IMR-90 (cell line): Measurements from ENCODE around the gene IL36RN. TPM values are rescaled to one million over a fixed set of nuclear protein-coding genes. Genes with fewer than 3 reads are reported as not detected.

Experiments
- ATAC-seq: fragments of 200-7000 bp; cut with Tn5 transposase; 2 replicates; pipeline ENCODE4 v1.9.1; 2020; ENCODE audit warnings: low read depth, mild to moderate bottlenecking, moderate library complexity
- BruUV-seq: library from RNA; stranded (reverse); fragments of 400-500 nt; replicated peaks from 2 replicates; lab custom pipeline; 2021; lab: Mats Ljungman, UMichigan
- CTCF ChIA-PET: fragments of 300-600 bp; formaldehyde crosslinking; extraction: SDS; loops from one replicate; lab custom pipeline; 2021; ENCODE audit warnings: antibody characterized with exemption; lab: Yijun Ruan, JAX
- POLR2A ChIA-PET: fragments of 300-600 bp; sonication (Branson Sonifier 250); formaldehyde crosslinking; loops from one replicate; lab custom pipeline; 2022; ENCODE audit warnings: antibody characterized with exemption; ENCODE audit not compliant: unreplicated experiment; lab: Charles Lee
- DNase-seq: peaks from one replicate; pipeline ENCODE4 v3.0.0; 2013
- H2AFZ ChIP-seq: replicated peaks from 2 replicates; pipeline ENCODE3; 2013; ENCODE audit warnings: low read length, mild to moderate bottlenecking; ENCODE audit not compliant: poor library complexity
- H2AK5ac ChIP-seq: 2 replicates; pipeline ENCODE4 v1.6.1; 2013; ENCODE audit warnings: low read depth, low read length, inconsistent platforms
- H2AK9ac ChIP-seq: replicated peaks from 2 replicates; pipeline ENCODE3; 2013; ENCODE audit warnings: mild to moderate bottlenecking, low read depth, low read length, moderate library complexity; ENCODE audit not compliant: poor library complexity
- H2BK120ac ChIP-seq: 2 replicates; pipeline ENCODE4 v1.6.1; 2013; ENCODE audit warnings: low read depth, low read length, inconsistent platforms
- H2BK15ac ChIP-seq: 3 replicates; pipeline ENCODE4 v1.6.1; 2013; ENCODE audit warnings: low read depth, low read length, inconsistent platforms
- H2BK20ac ChIP-seq: 2 replicates; pipeline ENCODE4 v1.6.1; 2013; ENCODE audit warnings: low read depth, mild to moderate bottlenecking, inconsistent platforms, low read length, moderate library complexity
- H2BK5ac ChIP-seq: 2 replicates; pipeline ENCODE4 v1.6.1; 2013; ENCODE audit warnings: mild to moderate bottlenecking, low read depth, low read length, inconsistent platforms; ENCODE audit not compliant: poor library complexity, severe bottlenecking
- H3K14ac ChIP-seq: replicated peaks from 2 replicates; pipeline ENCODE4 v1.6.1; 2013; ENCODE audit warnings: low read depth, low read length, inconsistent platforms
- H3K18ac ChIP-seq: 2 replicates; pipeline ENCODE4 v1.6.1; 2013; ENCODE audit warnings: low read depth, low read length, control low read depth
- H3K23ac ChIP-seq: 2 replicates; pipeline ENCODE4 v1.6.1; 2013; ENCODE audit warnings: low read depth, low read length, inconsistent platforms
- H3K27ac ChIP-seq: 2 replicates; pipeline ENCODE4 v1.5.1; 2013; ENCODE audit warnings: mild to moderate bottlenecking, control low read depth, low read length; ENCODE audit not compliant: insufficient read depth
- H3K27me3 ChIP-seq: 2 replicates; pipeline ENCODE4 v1.6.1; 2013; ENCODE audit warnings: low read length; ENCODE audit not compliant: control insufficient read depth, insufficient read depth
- H3K36me3 ChIP-seq: 2 replicates; pipeline ENCODE4 v1.6.1; 2013; ENCODE audit warnings: low read length, mixed read lengths; ENCODE audit not compliant: control insufficient read depth, insufficient read depth
- H3K4ac ChIP-seq: 2 replicates; pipeline ENCODE4 v1.6.1; 2013; ENCODE audit warnings: low read depth, low read length, inconsistent platforms
- H3K4me1 ChIP-seq: 2 replicates; pipeline ENCODE4 v1.6.1; 2013; ENCODE audit warnings: low read length, mixed read lengths; ENCODE audit not compliant: control insufficient read depth, insufficient read depth
- H3K4me2 ChIP-seq: 2 replicates; pipeline ENCODE4 v1.6.1; 2013; ENCODE audit warnings: low read depth, mild to moderate bottlenecking, control low read depth, low read length, moderate library complexity
- H3K4me3 ChIP-seq: 2 replicates; pipeline ENCODE4 v1.5.1; 2013; ENCODE audit warnings: low read depth, mild to moderate bottlenecking, control low read depth, low read length, moderate library complexity; ENCODE audit not compliant: insufficient read depth
- H3K56ac ChIP-seq: 2 replicates; pipeline ENCODE4 v1.6.1; 2013; ENCODE audit warnings: low read length, inconsistent platforms; ENCODE audit not compliant: insufficient read depth; ENCODE audit errors: extremely low read depth
- H3K79me1 ChIP-seq, 2 experiments: 2 replicates each; pipeline ENCODE4 v1.6.1; 2013; ENCODE audit warnings: low read length in 2 of 2, inconsistent platforms in 1 of 2, low read depth in 1 of 2
- H3K9ac ChIP-seq: 2 replicates; pipeline ENCODE4 v1.6.1; 2013; ENCODE audit warnings: low read depth, low read length, control low read depth
- H3K9me1 ChIP-seq: 2 replicates; pipeline ENCODE4 v1.6.1; 2013; ENCODE audit warnings: low read length, inconsistent platforms; ENCODE audit not compliant: insufficient read depth
- H3K9me3 ChIP-seq: 2 replicates; pipeline ENCODE4 v1.6.1; 2013; ENCODE audit warnings: low read length; ENCODE audit not compliant: control insufficient read depth, insufficient read depth
- H4K20me1 ChIP-seq: 2 replicates; pipeline ENCODE4 v1.6.1; 2013; ENCODE audit warnings: low read length, inconsistent platforms; ENCODE audit not compliant: insufficient read depth
- H4K5ac ChIP-seq: 2 replicates; pipeline ENCODE4 v1.6.1; 2013; ENCODE audit warnings: mild to moderate bottlenecking, low read depth, low read length, control low read depth
- H4K8ac ChIP-seq, 2 experiments: 2 replicates each; pipeline ENCODE4 v1.6.1; 2013; ENCODE audit warnings: low read depth in 2 of 2, low read length in 2 of 2, control low read depth in 1 of 2, inconsistent platforms in 1 of 2
- H4K91ac ChIP-seq: 2 replicates; pipeline ENCODE4 v1.6.1; 2013; ENCODE audit warnings: low read depth, low read length, inconsistent platforms; ENCODE audit not compliant: insufficient read depth
- BHLHE40 ChIP-seq: fragments of 150-350 bp; IDR thresholded peaks from 2 replicates; pipeline ENCODE4 v1.6.1; 2016; ENCODE audit warnings: mild to moderate bottlenecking, low read depth, low read length
- CEBPB ChIP-seq: IDR thresholded peaks from 2 replicates; pipeline ENCODE4 v1.6.1; 2012; ENCODE audit warnings: low read depth, low read length, improper control_type of control experiment
- CHD1 ChIP-seq: IDR thresholded peaks from 2 replicates; pipeline ENCODE4 v1.6.1; 2012; ENCODE audit warnings: low read depth, low read length, improper control_type of control experiment
- FOS ChIP-seq: fragments of 150-350 bp; IDR thresholded peaks from 2 replicates; pipeline ENCODE4 v1.6.1; 2016; ENCODE audit warnings: low read depth, low read length
- MAFK ChIP-seq: IDR thresholded peaks from 2 replicates; pipeline ENCODE4 v1.6.1; 2012; ENCODE audit warnings: low read depth, low read length, improper control_type of control experiment
- MAZ ChIP-seq: IDR thresholded peaks from 2 replicates; pipeline ENCODE4 v1.6.1; 2012; ENCODE audit warnings: low read depth, mild to moderate bottlenecking, low read length, improper control_type of control experiment, moderate library complexity, borderline replicate concordance
- MXI1 ChIP-seq: IDR thresholded peaks from 2 replicates; pipeline ENCODE4 v1.6.1; 2012; ENCODE audit warnings: low read depth, mild to moderate bottlenecking, low read length, moderate library complexity, borderline replicate concordance
- NFE2L2 ChIP-seq: fragments of 150-350 bp; IDR thresholded peaks from 2 replicates; pipeline ENCODE4 v1.6.1; 2016; ENCODE audit warnings: low read depth, mild to moderate bottlenecking, low read length
- POLR2A ChIP-seq: IDR thresholded peaks from 2 replicates; pipeline ENCODE4 v1.6.1; 2012; ENCODE audit warnings: mild to moderate bottlenecking, low read depth, low read length
- RAD21 ChIP-seq: IDR thresholded peaks from 2 replicates; pipeline ENCODE4 v1.6.1; 2012; ENCODE audit warnings: low read length, improper control_type of control experiment
- RCOR1 ChIP-seq: IDR thresholded peaks from 2 replicates; pipeline ENCODE4 v1.6.1; 2012; ENCODE audit warnings: mild to moderate bottlenecking, low read length, improper control_type of control experiment; ENCODE audit not compliant: insufficient replicate concordance
- RFX5 ChIP-seq: IDR thresholded peaks from 2 replicates; pipeline ENCODE4 v1.8.0; 2012; ENCODE audit warnings: low read depth, mild to moderate bottlenecking, low read length, moderate library complexity
- SMC3 ChIP-seq: fragments of 150-350 bp; IDR thresholded peaks from 2 replicates; pipeline ENCODE4 v1.6.1; 2016; ENCODE audit warnings: low read depth, mild to moderate bottlenecking, antibody characterized with exemption, low read length, moderate library complexity
- WGBS, 2 experiments: methylation state at CpG; one replicate each; pipeline versions ENCODE4 v1.1.5 to v1.1.7; 2013; ENCODE audit warnings: missing lambda C conversion rate in 2 of 2; ENCODE audit not compliant: insufficient read length in 1 of 2; ENCODE audit errors: extremely low coverage in 2 of 2; 5-methylcytosine and 5-hydroxymethylcytosine counted together
- dilution Hi-C: fragments of 300-500 bp; cut with HindIII; formaldehyde crosslinking; loops from one replicate; pipeline ENCODE4 v1.14.3; 2018; ENCODE audit warnings: low sequenced_read_pairs; ENCODE audit not compliant: unreplicated experiment
- in situ Hi-C: fragments of 300-500 bp; cut with MboI; formaldehyde crosslinking; loops from 3 replicates; pipeline ENCODE4 v1.14.3; 2019; ENCODE audit warnings: low sequenced_read_pairs, inconsistent platforms, mixed read lengths
- intact Hi-C: fragments of 100-400 bp; cut with micrococcal nuclease; formaldehyde crosslinking; loops from 2 replicates; pipeline ENCODE4 v1.10.0; 2022
- polyA plus RNA-seq, 3 experiments: library from polyadenylated mRNA; depleted of rRNA; stranded (reverse); fragments of >200 nt; gene quantifications; 2 replicates each; pipeline ENCODE4 v1.2.3, GENCODE V29; 2012; ENCODE audit warnings: low replicate concordance in 1 of 3
- total RNA-seq: library from RNA; depleted of rRNA; stranded (reverse); fragments of >200 nt; gene quantifications from 2 replicates; pipeline ENCODE4 v1.2.3, GENCODE V29; 2012
- TF ChIP-seq, protein P1 (sequence below): fragments of 150-350 bp; IDR thresholded peaks from 2 replicates; pipeline ENCODE4 v1.6.1; 2016; ENCODE audit warnings: low read depth, mild to moderate bottlenecking, low read length, moderate library complexity, borderline replicate concordance
- TF ChIP-seq, protein P2 (sequence below): fragments of 150-350 bp; IDR thresholded peaks from 2 replicates; pipeline ENCODE4 v1.6.1; 2017; ENCODE audit warnings: mild to moderate bottlenecking, antibody characterized with exemption, low read length, low read depth
- TF ChIP-seq, protein P3 (sequence below): conservative IDR thresholded peaks from 2 replicates; pipeline ENCODE4 v1.5.1; 2012; ENCODE audit warnings: mild to moderate bottlenecking, low read depth, low read length, improper control_type of control experiment

Gene IL36RN
- total and polyA plus RNA-seq, 2 of the 4 experiments (the other 2 are of a cell fraction), result not detected

GRCh38 chr2:113076954-113077669 is 18.1 kb downstream of the IL36RN start:
- no peak overlapping the region for H2BK5ac ChIP-seq
- POLR2A ChIA-PET, result no interaction called here
- 30% methylated on average over 2 of the region's 3 CpGs; no CpG with 5 or more reads in 1 of the 2 experiments for WGBS, 2 experiments

More at GRCh38 chr2:113076954-113077669, 18.1 kb downstream of the IL36RN start:
- ATAC-seq, result no peak
- in situ Hi-C loops, result no loop called here
- Histone ChIP-seq H3K4ac (no peak overlapping the region), H2AK5ac (no peak overlapping the region), H2BK120ac (no peak overlapping the region), H3K9ac (no peak overlapping the region), H3K4me3 (no peak overlapping the region), H3K56ac (no peak overlapping the region), H2BK15ac (no peak overlapping the region), H3K18ac (no peak overlapping the region), H3K23ac (no peak overlapping the region), H3K9me3 (no peaks in the 10 kb centered on the region), H3K36me3 (no peaks in the 10 kb centered on the region), H4K20me1 (no peaks in the 10 kb centered on the region), H4K8ac (no peak overlapping the region), H3K14ac (no peak overlapping the region), H4K5ac (no peak overlapping the region), H2AFZ (no peak overlapping the region), H2AK9ac (no peak overlapping the region), H3K79me1 (no peaks in the 10 kb centered on the region), H4K91ac (no peak overlapping the region), H3K27me3 (peaks cover 17% of the 10 kb centered on the region), H3K4me2 (no peak overlapping the region), H3K9me1 (no peaks in the 10 kb centered on the region), H3K27ac (no peak overlapping the region), H2BK20ac (no peak overlapping the region), H3K4me1 (no peaks in the 10 kb centered on the region)
- dilution Hi-C loops, result no loop called here
- TF ChIP-seq, protein P1, sequence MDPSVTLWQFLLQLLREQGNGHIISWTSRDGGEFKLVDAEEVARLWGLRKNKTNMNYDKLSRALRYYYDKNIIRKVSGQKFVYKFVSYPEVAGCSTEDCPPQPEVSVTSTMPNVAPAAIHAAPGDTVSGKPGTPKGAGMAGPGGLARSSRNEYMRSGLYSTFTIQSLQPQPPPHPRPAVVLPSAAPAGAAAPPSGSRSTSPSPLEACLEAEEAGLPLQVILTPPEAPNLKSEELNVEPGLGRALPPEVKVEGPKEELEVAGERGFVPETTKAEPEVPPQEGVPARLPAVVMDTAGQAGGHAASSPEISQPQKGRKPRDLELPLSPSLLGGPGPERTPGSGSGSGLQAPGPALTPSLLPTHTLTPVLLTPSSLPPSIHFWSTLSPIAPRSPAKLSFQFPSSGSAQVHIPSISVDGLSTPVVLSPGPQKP, result no peak
- no peak for TF ChIP-seq POLR2A
- no peak for TF ChIP-seq NFE2L2
- TF ChIP-seq RFX5, result no peak
- no peak for TF ChIP-seq FOS
- no peak for TF ChIP-seq RAD21
- TF ChIP-seq MAZ, result no peak
- TF ChIP-seq MAFK, result no peak
- no peak for TF ChIP-seq RCOR1
- no peak for TF ChIP-seq SMC3
- TF ChIP-seq CHD1, result no peak
- TF ChIP-seq, protein P2, sequence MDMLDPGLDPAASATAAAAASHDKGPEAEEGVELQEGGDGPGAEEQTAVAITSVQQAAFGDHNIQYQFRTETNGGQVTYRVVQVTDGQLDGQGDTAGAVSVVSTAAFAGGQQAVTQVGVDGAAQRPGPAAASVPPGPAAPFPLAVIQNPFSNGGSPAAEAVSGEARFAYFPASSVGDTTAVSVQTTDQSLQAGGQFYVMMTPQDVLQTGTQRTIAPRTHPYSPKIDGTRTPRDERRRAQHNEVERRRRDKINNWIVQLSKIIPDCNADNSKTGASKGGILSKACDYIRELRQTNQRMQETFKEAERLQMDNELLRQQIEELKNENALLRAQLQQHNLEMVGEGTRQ, result no peak
- TF ChIP-seq, protein P3, sequence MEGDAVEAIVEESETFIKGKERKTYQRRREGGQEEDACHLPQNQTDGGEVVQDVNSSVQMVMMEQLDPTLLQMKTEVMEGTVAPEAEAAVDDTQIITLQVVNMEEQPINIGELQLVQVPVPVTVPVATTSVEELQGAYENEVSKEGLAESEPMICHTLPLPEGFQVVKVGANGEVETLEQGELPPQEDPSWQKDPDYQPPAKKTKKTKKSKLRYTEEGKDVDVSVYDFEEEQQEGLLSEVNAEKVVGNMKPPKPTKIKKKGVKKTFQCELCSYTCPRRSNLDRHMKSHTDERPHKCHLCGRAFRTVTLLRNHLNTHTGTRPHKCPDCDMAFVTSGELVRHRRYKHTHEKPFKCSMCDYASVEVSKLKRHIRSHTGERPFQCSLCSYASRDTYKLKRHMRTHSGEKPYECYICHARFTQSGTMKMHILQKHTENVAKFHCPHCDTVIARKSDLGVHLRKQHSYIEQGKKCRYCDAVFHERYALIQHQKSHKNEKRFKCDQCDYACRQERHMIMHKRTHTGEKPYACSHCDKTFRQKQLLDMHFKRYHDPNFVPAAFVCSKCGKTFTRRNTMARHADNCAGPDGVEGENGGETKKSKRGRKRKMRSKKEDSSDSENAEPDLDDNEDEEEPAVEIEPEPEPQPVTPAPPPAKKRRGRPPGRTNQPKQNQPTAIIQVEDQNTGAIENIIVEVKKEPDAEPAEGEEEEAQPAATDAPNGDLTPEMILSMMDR, result no peak
- no peak for TF ChIP-seq CEBPB
- TF ChIP-seq BHLHE40, result no peak
- TF ChIP-seq MXI1, result no peak
- BruUV-seq, result no TSS peak
- CTCF ChIA-PET, result interaction anchor here (0.6 to 1.1 kb wide), 2 partner anchors 118 to 121 kb away, joined by 3 to 5 read pairs; no protein-coding TSS in a partner anchor
- no peak for DNase-seq
- intact Hi-C loops, result no loop called here
